ENCODE data around the gene SEPTIN12. TPM values are rescaled to one million over a fixed set of nuclear protein-coding genes. Genes with fewer than 3 reads are reported as not detected.

Gene SEPTIN12
- polyA plus RNA-seq, 1 experiment: not detected

- ChIA-PET POLR2A (no interaction called here), CTCF (interaction anchor here (0.6 kb wide), 1 partner anchor 63 kb away, joined by 4 read pairs; no protein-coding TSS in a partner anchor)
These were observed 32.5 kb upstream of the SEPTIN12 start for GRCh38 chr16:4820652-4821051.

GRCh38 chr16:4814542-4815173, 26.5 kb upstream of the SEPTIN12 start:
- TF ChIP-seq CTCF (IDR thresholded peaks at IDR 0.05; ENCODE audit: insufficient read depth, low read depth, low read length): no peak
- peaks cover 33% of the 10 kb centered on the region for H3K36me3 ChIP-seq (ENCODE audit: control insufficient read depth, insufficient read depth, low read length)
- H3K27me3 ChIP-seq (ENCODE audit: control insufficient read depth, insufficient read depth, low read length): no peaks in the 10 kb centered on the region
- CTCF ChIA-PET: no interaction called here
- POLR2A ChIA-PET: no interaction called here
- no peak for DNase-seq (ENCODE audit: low read depth)
- H3K4me3 ChIP-seq (ENCODE audit: low read depth, low read length): no peak overlapping the region

More at GRCh38 chr16:4820652-4821051, 32.5 kb upstream of the SEPTIN12 start:
- TF ChIP-seq CTCF (IDR thresholded peaks at IDR 0.05; ENCODE audit: insufficient read depth, low read depth, low read length): no peak
- DNase-seq (ENCODE audit: low read depth): no peak
- Histone ChIP-seq H3K4me3 (ENCODE audit: low read depth, low read length) (no peak overlapping the region), H3K36me3 (ENCODE audit: control insufficient read depth, insufficient read depth, low read length) (peaks cover 32% of the 10 kb centered on the region), H3K27me3 (ENCODE audit: control insufficient read depth, insufficient read depth, low read length) (no peaks in the 10 kb centered on the region)

GRCh38 chr16:4814046-4814445, 25.9 kb upstream of the SEPTIN12 start:
- H3K4me3 ChIP-seq (ENCODE audit: low read depth, low read length): no peak overlapping the region

GRCh38 chr16:4813251-4814003, 25.3 kb upstream of the SEPTIN12 start:
- POLR2A ChIA-PET: no interaction called here
- peaks cover 31% of the 10 kb centered on the region for H3K36me3 ChIP-seq (ENCODE audit: control insufficient read depth, insufficient read depth, low read length)

More at GRCh38 chr16:4814046-4814445, 25.9 kb upstream of the SEPTIN12 start:
- POLR2A ChIA-PET: no interaction called here
- CTCF ChIA-PET: no interaction called here
- TF ChIP-seq CTCF (IDR thresholded peaks at IDR 0.05; ENCODE audit: insufficient read depth, low read depth, low read length): no peak
- no peak for DNase-seq (ENCODE audit: low read depth)
- Histone ChIP-seq H3K36me3 (ENCODE audit: control insufficient read depth, insufficient read depth, low read length) (peaks cover 31% of the 10 kb centered on the region), H3K27me3 (ENCODE audit: control insufficient read depth, insufficient read depth, low read length) (no peaks in the 10 kb centered on the region)

More at GRCh38 chr16:4813251-4814003, 25.3 kb upstream of the SEPTIN12 start:
- DNase-seq (ENCODE audit: low read depth): no peak
- TF ChIP-seq CTCF (IDR thresholded peaks at IDR 0.05; ENCODE audit: insufficient read depth, low read depth, low read length): no peak
- Histone ChIP-seq H3K4me3 (ENCODE audit: low read depth, low read length) (no peak overlapping the region), H3K27me3 (ENCODE audit: control insufficient read depth, insufficient read depth, low read length) (no peaks in the 10 kb centered on the region)
- CTCF ChIA-PET: no interaction called here

Measured in BJ (cell line).